Upper lobe of left lung (tissue), 4 donors: ENCODE results near the gene MRGPRD.

ENCODE experiments used
- CTCF ChIP-seq, 6 experiments: fragments of 450-650 bp in 4 of 6; fragments of 200-600 bp in 2 of 6; sonication (generic) in 2 of 6; IDR thresholded peaks; one replicate each; pipeline ENCODE4 v1.5.1; 2016 to 2019; ENCODE audit warnings: antibody characterized with exemption in 6 of 6
- EP300 ChIP-seq, 4 donors: sonication (generic); formaldehyde crosslinking; IDR thresholded peaks; one replicate each; pipeline ENCODE4 v1.5.1; 2017; ENCODE audit warnings: antibody characterized with exemption in 4 of 4, control low read depth in 2 of 4
- POLR2A ChIP-seq, 4 donors: fragments of 450-650 bp; IDR thresholded peaks; one replicate each; pipeline ENCODE4 v1.5.1; 2016 to 2017; ENCODE audit warnings: antibody characterized with exemption in 4 of 4, mild to moderate bottlenecking in 2 of 4
- POLR2AphosphoS5 ChIP-seq, 2 donors: sonication (generic); formaldehyde crosslinking; IDR thresholded peaks; one replicate each; pipeline ENCODE4 v1.5.1; 2017; ENCODE audit warnings: antibody characterized with exemption in 2 of 2

- TF ChIP-seq POLR2A (IDR thresholded peaks at IDR 0.05) (no peak), CTCF (IDR thresholded peaks at IDR 0.05) (no peak), POLR2AphosphoS5 (IDR thresholded peaks at IDR 0.05) (no peak), EP300 (IDR thresholded peaks at IDR 0.05) (no peak)
These were observed 47.0 kb downstream of the MRGPRD start for GRCh38 chr11:68933605-68934320.
